HEK293T (cell line): ENCODE results near the gene ATP6V0C.
"Not testable (repeated sequence)": the region's sequence is repeated elsewhere in the genome, so short reads cannot be mapped to it uniquely, and the experiment has no call there.

Experiments
- CTCF ChIA-PET: fragments of 350-600 bp; formaldehyde crosslinking; extraction: SDS; loops from one replicate; lab custom pipeline; 2021; ENCODE audit warnings: antibody characterized with exemption, inconsistent platforms; lab: Yijun Ruan, JAX
- POLR2A ChIA-PET: fragments of 350-600 bp; formaldehyde crosslinking; extraction: SDS; loops from one replicate; lab custom pipeline; 2020; ENCODE audit warnings: antibody characterized with exemption, inconsistent platforms; lab: Yijun Ruan, JAX
- DNase-seq: peaks from one replicate; pipeline ENCODE4 v3.0.0; 2012; ENCODE audit warnings: mixed read lengths; ENCODE audit errors: extremely low spot score
- ARNT ChIP-seq: fragments of 450-650 bp; IDR thresholded peaks from 2 replicates; pipeline ENCODE4 v1.6.1; 2017; ENCODE audit warnings: mild to moderate bottlenecking
- BHLHE40 ChIP-seq: fragments of 450-650 bp; IDR thresholded peaks from 2 replicates; pipeline ENCODE4 v1.6.1; 2016; ENCODE audit warnings: mild to moderate bottlenecking, moderate library complexity, borderline replicate concordance
- CTBP1 ChIP-seq: fragments of 450-650 bp; IDR thresholded peaks from 2 replicates; pipeline ENCODE4 v1.6.1; 2016; ENCODE audit warnings: borderline replicate concordance
- ELF4 ChIP-seq: fragments of 450-650 bp; IDR thresholded peaks from 2 replicates; pipeline ENCODE4 v1.6.1; 2017; ENCODE audit warnings: antibody characterized with exemption
- FOXA1 ChIP-seq: fragments of 450-650 bp; IDR thresholded peaks from 2 replicates; pipeline ENCODE4 v1.6.1; 2016; ENCODE audit warnings: mild to moderate bottlenecking
- FOXK2 ChIP-seq: fragments of 450-650 bp; IDR thresholded peaks from 2 replicates; pipeline ENCODE4 v1.6.1; 2016; ENCODE audit warnings: mild to moderate bottlenecking
- FOXM1 ChIP-seq: fragments of 450-650 bp; IDR thresholded peaks from 2 replicates; pipeline ENCODE4 v1.6.1; 2017; ENCODE audit warnings: mild to moderate bottlenecking, borderline replicate concordance
- HDGF ChIP-seq: fragments of 450-650 bp; IDR thresholded peaks from 2 replicates; pipeline ENCODE4 v1.6.1; 2017; ENCODE audit warnings: antibody characterized with exemption, borderline replicate concordance
- L3MBTL2 ChIP-seq: fragments of 450-650 bp; conservative IDR thresholded peaks from 2 replicates; pipeline ENCODE4 v1.6.1; 2016; ENCODE audit warnings: mild to moderate bottlenecking
- LEF1 ChIP-seq: fragments of 450-650 bp; IDR thresholded peaks from 2 replicates; pipeline ENCODE4 v1.6.1; 2017; ENCODE audit warnings: mild to moderate bottlenecking, borderline replicate concordance
- NFRKB ChIP-seq: fragments of 450-650 bp; IDR thresholded peaks from 2 replicates; pipeline ENCODE4 v1.6.1; 2016; ENCODE audit warnings: mild to moderate bottlenecking, moderate library complexity
- PKNOX1 ChIP-seq: fragments of 450-650 bp; IDR thresholded peaks from 2 replicates; pipeline ENCODE4 v1.6.1; 2016
- SP1 ChIP-seq: fragments of 450-650 bp; IDR thresholded peaks from 2 replicates; pipeline ENCODE4 v1.6.1; 2017
- SUZ12 ChIP-seq: fragments of 450-650 bp; IDR thresholded peaks from 2 replicates; pipeline ENCODE4 v1.6.1; 2016; ENCODE audit warnings: mild to moderate bottlenecking
- TARDBP ChIP-seq: fragments of 450-650 bp; IDR thresholded peaks from 2 replicates; pipeline ENCODE4 v1.6.1; 2016
- ZNF384 ChIP-seq: fragments of 450-650 bp; IDR thresholded peaks from 2 replicates; pipeline ENCODE4 v1.6.1; 2016

The ATP6V0C gene

GRCh38 chr16:2474877-2475412 lies 38.8 kb upstream of the ATP6V0C start, which contains the start of gene TBC1D24:
TBC1D24 (plus strand) TSS chr16:2475127; CDS start chr16:2496149, 21,022 bp downstream.
- ChIA-PET CTCF (interaction anchor here (0.8 kb wide), 1 partner anchor 27 kb away, joined by 3 read pairs; no protein-coding TSS in a partner anchor), POLR2A (interaction anchor here (0.7 to 2.1 kb wide), 9 partner anchors 13 to 64 kb away, joined by 3 to 8 read pairs (median 3); partner anchors contain the start of genes ATP6V0C and TEDC2)
- peak; percentile 99 for DNase-seq
- TF ChIP-seq CTBP1 (no peak), LEF1 (no peak), ELF4 (no peak)

- POLR2A ChIA-PET, result interaction anchor here (0.9 to 2.1 kb wide), 6 partner anchors 12 to 48 kb away, joined by 3 to 8 read pairs (median 4); partner anchors contain the start of genes ATP6V0C and TEDC2
- no peak for TF ChIP-seq CTBP1
- no peak for DNase-seq
- CTCF ChIA-PET, result no interaction called here
These were observed 38.1 kb upstream of the ATP6V0C start for GRCh38 chr16:2475413-2476344.

- ChIA-PET CTCF (no interaction called here), POLR2A (interaction anchor here (1.8 kb wide), 1 partner anchor 12 kb away, joined by 6 read pairs; no protein-coding TSS in a partner anchor)
- no peak for DNase-seq
- TF ChIP-seq LEF1 (no peak), NFRKB (no peak), SP1 (no peak), TARDBP (no peak), FOXA1 (no peak), PKNOX1 (no peak), ARNT (no peak), FOXM1 (no peak), HDGF (no peak), SUZ12 (no peak), CTBP1 (no peak), ZNF384 (no peak), FOXK2 (no peak), L3MBTL2 (no peak), ELF4 (no peak), BHLHE40 (no peak)
These were observed 37.4 kb upstream of the ATP6V0C start for GRCh38 chr16:2476345-2476720.

GRCh38 chr16:2476741-2477140 lies 37.0 kb upstream of the ATP6V0C start:
- DNase-seq, result no peak
- TF ChIP-seq SUZ12, result no peak
- TF ChIP-seq PKNOX1, result no peak
- ChIA-PET POLR2A (interaction anchor here (1.6 to 1.8 kb wide), 2 partner anchors 9 to 11 kb away, joined by 5 to 6 read pairs; no protein-coding TSS in a partner anchor), CTCF (no interaction called here)

- no peak for TF ChIP-seq BHLHE40
- no peak for TF ChIP-seq SUZ12
- TF ChIP-seq L3MBTL2, result no peak
- no peak for TF ChIP-seq FOXK2
- TF ChIP-seq ELF4, result no peak
- no peak for TF ChIP-seq CTBP1
- TF ChIP-seq SP1, result no peak
- TF ChIP-seq FOXA1, result no peak
- no peak for TF ChIP-seq FOXM1
- no peak for TF ChIP-seq ARNT
- no peak for TF ChIP-seq ZNF384
These were observed 36.4 kb upstream of the ATP6V0C start for GRCh38 chr16:2477327-2477726.

GRCh38 chr16:2478279-2478678 lies 35.5 kb upstream of the ATP6V0C start:
- no peak for TF ChIP-seq SP1
- TF ChIP-seq ELF4, result no peak
- TF ChIP-seq BHLHE40, result no peak
- TF ChIP-seq ARNT, result no peak
- TF ChIP-seq FOXK2, result no peak
- TF ChIP-seq CTBP1, result no peak
- TF ChIP-seq HDGF, result no peak
- TF ChIP-seq ZNF384, result no peak
- no peak for TF ChIP-seq NFRKB
- TF ChIP-seq FOXM1, result no peak
- POLR2A ChIA-PET, result interaction anchor here (0.7 to 1.8 kb wide), 4 partner anchors 8 to 35 kb away, joined by 3 to 6 read pairs (median 5); partner anchors contain the start of gene ATP6V0C
- CTCF ChIA-PET, result no interaction called here
- no peak for DNase-seq

More at GRCh38 chr16:2477327-2477726, 36.4 kb upstream of the ATP6V0C start:
- DNase-seq, result no peak
- ChIA-PET CTCF (no interaction called here), POLR2A (interaction anchor here (0.9 to 1.8 kb wide), 3 partner anchors 8 to 11 kb away, joined by 3 to 6 read pairs (median 5); no protein-coding TSS in a partner anchor)

- CTCF ChIA-PET, POLR2A ChIA-PET, DNase-seq: not testable (repeated sequence)
These were observed 33.8 kb upstream of the ATP6V0C start for GRCh38 chr16:2479996-2480395.
